Endodermal cell (in vitro differentiated cells): Measurements from ENCODE around the gene CNGA4. TPM values are rescaled to one million over a fixed set of nuclear protein-coding genes. Genes with fewer than 3 reads are reported as not detected.

Experiments used
- DNase-seq: peaks from one replicate; pipeline ENCODE4 v3.0.0-alpha.2; 2017
- H3K27ac ChIP-seq: 2 replicates; pipeline ENCODE4 v1.5.1; 2013; ENCODE audit warnings: mild to moderate bottlenecking, low read depth, low read length, moderate library complexity
- H3K27me3 ChIP-seq: 2 replicates; pipeline ENCODE4 v1.6.1; 2013; ENCODE audit warnings: mild to moderate bottlenecking, low read length, moderate library complexity; ENCODE audit not compliant: insufficient read depth, control insufficient read depth, poor library complexity, severe bottlenecking
- H3K36me3 ChIP-seq: 2 replicates; pipeline ENCODE4 v1.7.0; 2013; ENCODE audit warnings: mild to moderate bottlenecking, low read length, moderate library complexity; ENCODE audit not compliant: control insufficient read depth, insufficient read depth
- H3K4me1 ChIP-seq: one replicate; pipeline ENCODE4 v1.7.0; 2013; ENCODE audit warnings: low read length; ENCODE audit not compliant: control insufficient read depth, insufficient read depth
- H3K4me3 ChIP-seq: 2 replicates; pipeline ENCODE4 v1.5.1; 2013; ENCODE audit warnings: mild to moderate bottlenecking, low read length, moderate library complexity
- H3K9ac ChIP-seq: 2 replicates; pipeline ENCODE4 v1.6.1; 2013; ENCODE audit warnings: mild to moderate bottlenecking, low read length, moderate library complexity; ENCODE audit not compliant: poor library complexity, severe bottlenecking; ENCODE audit errors: extremely low read depth
- H3K9me3 ChIP-seq: 2 replicates; pipeline ENCODE4 v1.6.1; 2013; ENCODE audit warnings: mild to moderate bottlenecking, low read length, moderate library complexity; ENCODE audit not compliant: control insufficient read depth
- H3K27ac Mint-ChIP-seq: 2 replicates; pipeline ENCODE4 v1.8.0; 2020; ENCODE audit warnings: mixed read lengths
- H3K27me3 Mint-ChIP-seq: 2 replicates; pipeline ENCODE4 v1.8.0; 2021; ENCODE audit warnings: mild to moderate bottlenecking, mixed read lengths; ENCODE audit not compliant: insufficient read depth
- H3K36me3 Mint-ChIP-seq: 2 replicates; pipeline ENCODE4 v1.8.0; 2020; ENCODE audit warnings: low read depth, mixed read lengths
- H3K4me1 Mint-ChIP-seq: 2 replicates; pipeline ENCODE4 v1.8.0; 2020; ENCODE audit warnings: mixed read lengths
- H3K4me3 Mint-ChIP-seq: 2 replicates; pipeline ENCODE4 v1.8.0; 2020; ENCODE audit warnings: mild to moderate bottlenecking, moderate library complexity, mixed read lengths
- H3K9me3 Mint-ChIP-seq: 2 replicates; pipeline ENCODE4 v1.8.0; 2020; ENCODE audit warnings: mild to moderate bottlenecking, mixed read lengths
- WGBS, 2 experiments: methylation state at CpG; one replicate each; pipeline versions ENCODE4 v1.1.5 to v1.1.7; 2013; ENCODE audit warnings: missing lambda C conversion rate in 2 of 2, mixed read lengths in 1 of 2; ENCODE audit not compliant: insufficient coverage in 1 of 2, insufficient read length in 1 of 2; 5-methylcytosine and 5-hydroxymethylcytosine counted together
- total RNA-seq, 2 donors: library from RNA; stranded (reverse); fragmentation: NEBNext Ultra II Directional in 1 of 2; extraction: Animal tissue kit (Norgen Biotek cat#: 25700) in 1 of 2; gene quantifications; 2 replicates in 1 of 2; 3 replicates in 1 of 2; pipeline ENCODE4 v1.2.1, GENCODE V29; 2021
- TF ChIP-seq, protein P1 (sequence below): fragments of 200-600 bp; sonication (generic); conservative IDR thresholded peaks from 2 replicates; pipeline ENCODE4 v1.5.0; 2021; ENCODE audit warnings: antibody characterized with exemption, mild to moderate bottlenecking

CNGA4 gene
- total RNA-seq, 2 donors from 2014 or later: 1.7 to 4.3 TPM

GRCh38 chr11:6196396-6196795 is 42.5 kb upstream of the CNGA4 start:
- Mint-ChIP-seq H3K27me3 (no peaks in the 10 kb centered on the region), H3K36me3 (peaks cover 4% of the 10 kb centered on the region), H3K4me3 (no peak overlapping the region), H3K4me1 (peaks cover 8% of the 10 kb centered on the region), H3K9me3 (peaks cover 2% of the 10 kb centered on the region), H3K27ac (no peak overlapping the region)
- H3K27ac ChIP-seq: no peak overlapping the region
- H3K9ac ChIP-seq: no peak overlapping the region
- no peaks in the 10 kb centered on the region for H3K27me3 ChIP-seq
- H3K4me1 ChIP-seq: no peaks in the 10 kb centered on the region
- no peaks in the 10 kb centered on the region for H3K36me3 ChIP-seq
- no peak overlapping the region for H3K4me3 ChIP-seq
- no peak for DNase-seq
- TF ChIP-seq, protein P1, sequence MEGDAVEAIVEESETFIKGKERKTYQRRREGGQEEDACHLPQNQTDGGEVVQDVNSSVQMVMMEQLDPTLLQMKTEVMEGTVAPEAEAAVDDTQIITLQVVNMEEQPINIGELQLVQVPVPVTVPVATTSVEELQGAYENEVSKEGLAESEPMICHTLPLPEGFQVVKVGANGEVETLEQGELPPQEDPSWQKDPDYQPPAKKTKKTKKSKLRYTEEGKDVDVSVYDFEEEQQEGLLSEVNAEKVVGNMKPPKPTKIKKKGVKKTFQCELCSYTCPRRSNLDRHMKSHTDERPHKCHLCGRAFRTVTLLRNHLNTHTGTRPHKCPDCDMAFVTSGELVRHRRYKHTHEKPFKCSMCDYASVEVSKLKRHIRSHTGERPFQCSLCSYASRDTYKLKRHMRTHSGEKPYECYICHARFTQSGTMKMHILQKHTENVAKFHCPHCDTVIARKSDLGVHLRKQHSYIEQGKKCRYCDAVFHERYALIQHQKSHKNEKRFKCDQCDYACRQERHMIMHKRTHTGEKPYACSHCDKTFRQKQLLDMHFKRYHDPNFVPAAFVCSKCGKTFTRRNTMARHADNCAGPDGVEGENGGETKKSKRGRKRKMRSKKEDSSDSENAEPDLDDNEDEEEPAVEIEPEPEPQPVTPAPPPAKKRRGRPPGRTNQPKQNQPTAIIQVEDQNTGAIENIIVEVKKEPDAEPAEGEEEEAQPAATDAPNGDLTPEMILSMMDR: no peak
- WGBS, 2 experiments: 67 to 73% methylated on average over 3 to 4 of the region's 4 CpGs
- H3K9me3 ChIP-seq: no peaks in the 10 kb centered on the region

GRCh38 chr11:6197466-6198200 is 41.3 kb upstream of the CNGA4 start:
- H3K9ac ChIP-seq: no peak overlapping the region
- no peaks in the 10 kb centered on the region for H3K9me3 ChIP-seq
- Mint-ChIP-seq H3K9me3 (no peaks in the 10 kb centered on the region), H3K4me1 (peaks cover 8% of the 10 kb centered on the region), H3K36me3 (peaks cover 4% of the 10 kb centered on the region), H3K27me3 (no peaks in the 10 kb centered on the region), H3K4me3 (no peak overlapping the region), H3K27ac (no peak overlapping the region)
- H3K4me1 ChIP-seq: no peaks in the 10 kb centered on the region
- H3K27ac ChIP-seq: no peak overlapping the region
- 95% methylated on average over 4 of the region's 4 CpGs for WGBS, 2 experiments
- TF ChIP-seq, protein P1: no peak
- DNase-seq: no peak
- H3K36me3 ChIP-seq: peaks cover 2% of the 10 kb centered on the region
- H3K4me3 ChIP-seq: no peak overlapping the region
- H3K27me3 ChIP-seq: no peaks in the 10 kb centered on the region

- H3K4me1 ChIP-seq: no peaks in the 10 kb centered on the region
- Mint-ChIP-seq H3K36me3 (peaks cover 7% of the 10 kb centered on the region), H3K4me3 (no peak within 1 kb of the TSS), H3K27ac (no peak within 1 kb of the TSS), H3K9me3 (no peaks in the 10 kb centered on the region), H3K4me1 (peaks cover under 1% of the 10 kb centered on the region), H3K27me3 (no peaks in the 10 kb centered on the region)
- TF ChIP-seq, protein P1: no peak
- no peak for DNase-seq
- H3K4me3 ChIP-seq: no peak within 1 kb of the TSS
- no peak within 1 kb of the TSS for H3K27ac ChIP-seq
- H3K36me3 ChIP-seq: peaks cover 14% of the 10 kb centered on the region
- 93 to 100% methylated on average over 1 to 5 of the region's 5 CpGs for WGBS, 2 experiments
- no peaks in the 10 kb centered on the region for H3K9me3 ChIP-seq
- no peak within 1 kb of the TSS for H3K9ac ChIP-seq
- H3K27me3 ChIP-seq: no peaks in the 10 kb centered on the region
These were observed 39.6 kb upstream of the CNGA4 start, which contains the start of gene OR52W1 for GRCh38 chr11:6199174-6199810. TSS of gene OR52W1 (plus strand) at chr11:6199224. CDS start at chr11:6199224, 0 bp downstream.
